Measurements from ENCODE around the gene ELOVL4.

- no peak for TF ChIP-seq CREB5 (CRISPR knock-in tag; IDR thresholded peaks at IDR 0.05; ENCODE audit: low read depth)
- TF ChIP-seq ZFP30 (CRISPR knock-in tag; IDR thresholded peaks at IDR 0.05): no peak
- no peak for TF ChIP-seq POU6F1 (CRISPR knock-in tag; IDR thresholded peaks at IDR 0.05; ENCODE audit: borderline replicate concordance, low read depth)
- no peak for TF ChIP-seq ISL1 (CRISPR knock-in tag; IDR thresholded peaks at IDR 0.05)
- TF ChIP-seq ZNF8 (CRISPR knock-in tag; IDR thresholded peaks at IDR 0.05): no peak
- TF ChIP-seq PATZ1 (CRISPR knock-in tag; IDR thresholded peaks at IDR 0.05; ENCODE audit: borderline replicate concordance): no peak
Observed at GRCh38 chr6:79909517-79909916, 37.8 kb downstream of the ELOVL4 start.

Measured in SK-N-SH treated with all-trans-retinoic acid at 6 μM for 48 hours (cell line).